Smooth muscle cell (in vitro differentiated cells): ENCODE results near the gene RTL10. TPM values are rescaled to one million over a fixed set of nuclear protein-coding genes. Genes with fewer than 3 reads are reported as not detected.

Source experiments
- DNase-seq: peaks from one replicate; lab custom pipeline; 2025; ENCODE audit not compliant: unreplicated experiment; lab: John Stamatoyannopoulos, UW
- H2AFZ ChIP-seq: fragments of 200-600 bp; sonication (generic); 2 replicates; pipeline ENCODE4 v1.6.0; 2016; ENCODE audit warnings: antibody characterized with exemption, low read depth, mild to moderate bottlenecking
- H3F3A ChIP-seq: fragments of 200-600 bp; sonication (generic); 2 replicates; pipeline ENCODE4 v1.6.0; 2017; ENCODE audit warnings: antibody characterized with exemption, low read depth
- H3K27ac ChIP-seq: fragments of 200-600 bp; sonication (generic); 2 replicates; pipeline ENCODE4 v1.5.1; 2016; ENCODE audit warnings: low read depth, mild to moderate bottlenecking
- H3K27me3 ChIP-seq: fragments of 200-600 bp; sonication (generic); 2 replicates; pipeline ENCODE4 v1.6.1; 2016; ENCODE audit warnings: low read depth, mild to moderate bottlenecking
- H3K36me3 ChIP-seq: fragments of 200-600 bp; sonication (generic); 2 replicates; pipeline ENCODE4 v1.5.1; 2016; ENCODE audit warnings: low read depth
- H3K4me1 ChIP-seq: fragments of 200-600 bp; sonication (generic); 2 replicates; pipeline ENCODE4 v1.5.1; 2016; ENCODE audit warnings: low read depth
- H3K4me2 ChIP-seq: fragments of 200-600 bp; sonication (generic); 2 replicates; pipeline ENCODE4 v1.6.0; 2016; ENCODE audit warnings: mild to moderate bottlenecking
- H3K4me3 ChIP-seq: fragments of 200-600 bp; sonication (generic); 2 replicates; pipeline ENCODE4 v1.5.1; 2016; ENCODE audit warnings: mild to moderate bottlenecking
- H3K79me2 ChIP-seq: fragments of 200-600 bp; sonication (generic); 2 replicates; pipeline ENCODE4 v1.6.0; 2016; ENCODE audit warnings: low read depth, mild to moderate bottlenecking
- H3K9ac ChIP-seq: fragments of 200-600 bp; sonication (generic); 2 replicates; pipeline ENCODE4 v1.6.0; 2016; ENCODE audit warnings: low read depth
- H3K9me3 ChIP-seq: fragments of 200-600 bp; sonication (generic); replicated peaks from 2 replicates; pipeline ENCODE4 v1.5.1; 2016; ENCODE audit warnings: low read depth
- H4K20me1 ChIP-seq: fragments of 200-600 bp; sonication (generic); 2 replicates; pipeline ENCODE4 v1.6.0; 2016; ENCODE audit warnings: low read depth
- WGBS: methylation state at CpG from one replicate; pipeline ENCODE4 v1.1.7; 2016; ENCODE audit warnings: low lambda C conversion rate; 5-methylcytosine and 5-hydroxymethylcytosine counted together
- polyA plus RNA-seq: library from polyadenylated mRNA; unstranded; fragments of >200 nt; fragmentation: Nextera tagmentation; extraction: Ambion mirVana; gene quantifications from 2 replicates; pipeline ENCODE4 v1.2.1, GENCODE V29; 2016
- total RNA-seq: library from RNA; depleted of rRNA; stranded (reverse); fragments of >200 nt; gene quantifications from 2 replicates; pipeline ENCODE4 v1.2.3, GENCODE V29; 2014
- TF ChIP-seq, protein P1 (sequence below): fragments of 200-600 bp; sonication (generic); IDR thresholded peaks from 2 replicates; pipeline ENCODE4 v1.5.1; 2017; ENCODE audit warnings: borderline replicate concordance, mild to moderate bottlenecking, antibody characterized with exemption; ENCODE audit not compliant: insufficient read depth, poor library complexity, severe bottlenecking

The RTL10 gene
- total and polyA plus RNA-seq, 2 experiments from 2014 or later, result 3.8 to 7.5 TPM

DNA sequence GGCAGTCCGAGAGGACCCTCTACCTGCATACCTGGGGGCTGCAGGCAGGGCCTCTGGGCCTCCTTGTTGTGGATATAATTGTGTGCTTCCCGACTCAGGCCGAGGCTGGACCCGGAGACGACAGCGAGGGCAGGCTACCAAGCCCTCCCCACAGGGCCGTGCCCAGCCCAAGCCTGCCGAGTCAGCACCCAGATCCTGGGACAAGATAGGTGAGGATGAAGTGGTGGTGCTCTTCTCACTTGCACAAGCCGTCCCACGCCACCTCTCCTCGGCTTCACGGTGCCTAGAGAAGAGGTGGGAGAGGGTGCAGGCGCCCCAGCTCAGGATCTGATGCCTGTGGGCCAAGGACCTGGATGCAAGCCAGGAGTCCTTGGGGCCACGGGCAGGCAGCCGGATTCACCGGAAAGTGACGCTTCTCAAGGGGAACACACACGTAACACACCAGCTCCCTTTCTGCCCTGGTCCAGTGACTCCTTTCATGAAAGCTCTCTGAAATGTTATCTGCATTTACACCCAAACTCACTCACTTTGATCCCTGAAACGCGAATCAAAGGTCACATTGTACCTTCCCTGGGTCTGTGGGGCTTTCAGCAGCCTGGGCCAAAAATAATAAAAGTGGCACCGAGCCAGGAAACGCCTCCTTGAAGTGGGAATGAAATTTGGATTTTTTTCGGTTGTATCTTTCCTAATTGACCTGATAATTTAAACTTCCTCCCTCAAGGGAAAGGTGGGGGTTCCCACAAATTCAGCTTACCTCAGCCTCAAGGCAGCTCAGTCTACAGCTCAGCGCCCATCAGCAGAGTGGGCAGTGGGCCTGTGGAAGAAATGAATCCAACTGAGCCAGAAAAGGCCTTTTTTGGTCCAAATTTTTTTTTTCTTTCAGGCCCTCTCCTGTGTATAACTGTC, 1.1 kb upstream of the RTL10 start:
- 44% methylated on average over 24 of the region's 24 CpGs for WGBS
- no peak for DNase-seq

DNA sequence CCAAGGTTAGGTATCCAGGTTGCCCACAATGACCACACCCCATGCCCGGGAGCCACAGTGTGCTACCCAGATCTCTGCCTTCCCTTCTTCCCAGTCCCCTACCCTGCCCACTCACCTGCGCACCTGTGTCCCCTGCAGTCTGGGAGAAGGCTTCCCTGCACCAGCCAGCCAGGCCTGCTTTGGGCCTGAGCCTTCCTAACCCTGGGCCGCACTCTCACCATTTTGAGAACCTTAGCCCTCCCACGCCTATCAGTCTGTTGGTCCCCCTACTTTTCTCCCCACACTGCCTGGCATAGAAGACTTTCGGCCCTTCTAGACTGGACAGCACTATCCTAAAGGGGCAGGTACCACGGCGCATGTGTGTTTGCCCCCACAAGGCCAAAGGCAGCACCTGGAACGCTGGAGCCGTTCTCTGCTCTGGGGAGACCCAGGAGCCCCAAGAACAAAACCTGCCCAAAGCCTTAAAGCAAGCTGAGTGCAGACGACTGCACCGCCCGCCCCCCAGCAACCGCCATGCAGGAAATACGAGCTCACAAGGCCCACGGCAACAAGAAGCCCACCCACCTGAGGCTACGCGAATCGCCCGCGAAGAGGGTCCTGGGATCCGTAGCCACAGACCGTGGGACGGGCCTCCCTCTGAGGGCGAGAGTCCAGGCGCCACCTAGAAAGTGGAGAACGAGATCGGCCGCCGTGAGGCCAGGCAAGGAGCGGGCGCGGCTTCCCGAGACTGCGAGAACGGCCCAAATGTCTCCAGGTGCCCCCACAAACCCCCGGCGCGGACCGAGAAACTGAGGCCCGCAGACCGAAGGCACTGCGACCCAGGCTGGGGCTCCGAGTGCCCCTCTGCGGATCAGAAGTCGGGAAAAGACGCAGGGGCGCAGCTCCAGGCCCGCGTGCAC, 546 bp downstream of the RTL10 start:
- Histone ChIP-seq H3K36me3 (no peaks in the 10 kb centered on the region), H3K27ac (peak overlapping the region; percentile 46), H3F3A (no peaks in the 10 kb centered on the region), H3K9ac (peak overlapping the region; percentile 75), H2AFZ (peak overlapping the region; percentile 44), H4K20me1 (peaks cover 28% of the 10 kb centered on the region), H3K4me3 (peak overlapping the region; percentile 88), H3K4me2 (peak overlapping the region; percentile 90), H3K9me3 (no peaks in the 10 kb centered on the region), H3K79me2 (peaks cover 31% of the 10 kb centered on the region), H3K4me1 (peaks cover 16% of the 10 kb centered on the region), H3K27me3 (no peaks in the 10 kb centered on the region)
- WGBS, result 4% methylated on average over 46 of the region's 49 CpGs
- DNase-seq, result no peak
- TF ChIP-seq, protein P1, sequence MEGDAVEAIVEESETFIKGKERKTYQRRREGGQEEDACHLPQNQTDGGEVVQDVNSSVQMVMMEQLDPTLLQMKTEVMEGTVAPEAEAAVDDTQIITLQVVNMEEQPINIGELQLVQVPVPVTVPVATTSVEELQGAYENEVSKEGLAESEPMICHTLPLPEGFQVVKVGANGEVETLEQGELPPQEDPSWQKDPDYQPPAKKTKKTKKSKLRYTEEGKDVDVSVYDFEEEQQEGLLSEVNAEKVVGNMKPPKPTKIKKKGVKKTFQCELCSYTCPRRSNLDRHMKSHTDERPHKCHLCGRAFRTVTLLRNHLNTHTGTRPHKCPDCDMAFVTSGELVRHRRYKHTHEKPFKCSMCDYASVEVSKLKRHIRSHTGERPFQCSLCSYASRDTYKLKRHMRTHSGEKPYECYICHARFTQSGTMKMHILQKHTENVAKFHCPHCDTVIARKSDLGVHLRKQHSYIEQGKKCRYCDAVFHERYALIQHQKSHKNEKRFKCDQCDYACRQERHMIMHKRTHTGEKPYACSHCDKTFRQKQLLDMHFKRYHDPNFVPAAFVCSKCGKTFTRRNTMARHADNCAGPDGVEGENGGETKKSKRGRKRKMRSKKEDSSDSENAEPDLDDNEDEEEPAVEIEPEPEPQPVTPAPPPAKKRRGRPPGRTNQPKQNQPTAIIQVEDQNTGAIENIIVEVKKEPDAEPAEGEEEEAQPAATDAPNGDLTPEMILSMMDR, result no peak

More for the DNA sequence above, 1.1 kb upstream of the RTL10 start:
- H3K27ac ChIP-seq, result peak overlapping the region; percentile 36
- no peaks in the 10 kb centered on the region for H3K9me3 ChIP-seq
- TF ChIP-seq, protein P1, result no peak
- peaks cover 31% of the 10 kb centered on the region for H3K79me2 ChIP-seq
- no peaks in the 10 kb centered on the region for H3F3A ChIP-seq
- H3K27me3 ChIP-seq, result no peaks in the 10 kb centered on the region
- no peaks in the 10 kb centered on the region for H3K36me3 ChIP-seq
- H3K4me2 ChIP-seq, result peak overlapping the region; percentile 90
- peak overlapping the region; percentile 50 for H3K9ac ChIP-seq
- H3K4me1 ChIP-seq, result peaks cover 16% of the 10 kb centered on the region
- H4K20me1 ChIP-seq, result peaks cover 28% of the 10 kb centered on the region
- H3K4me3 ChIP-seq, result peak overlapping the region; percentile 88
- H2AFZ ChIP-seq, result peak overlapping the region; percentile 96

DNA sequence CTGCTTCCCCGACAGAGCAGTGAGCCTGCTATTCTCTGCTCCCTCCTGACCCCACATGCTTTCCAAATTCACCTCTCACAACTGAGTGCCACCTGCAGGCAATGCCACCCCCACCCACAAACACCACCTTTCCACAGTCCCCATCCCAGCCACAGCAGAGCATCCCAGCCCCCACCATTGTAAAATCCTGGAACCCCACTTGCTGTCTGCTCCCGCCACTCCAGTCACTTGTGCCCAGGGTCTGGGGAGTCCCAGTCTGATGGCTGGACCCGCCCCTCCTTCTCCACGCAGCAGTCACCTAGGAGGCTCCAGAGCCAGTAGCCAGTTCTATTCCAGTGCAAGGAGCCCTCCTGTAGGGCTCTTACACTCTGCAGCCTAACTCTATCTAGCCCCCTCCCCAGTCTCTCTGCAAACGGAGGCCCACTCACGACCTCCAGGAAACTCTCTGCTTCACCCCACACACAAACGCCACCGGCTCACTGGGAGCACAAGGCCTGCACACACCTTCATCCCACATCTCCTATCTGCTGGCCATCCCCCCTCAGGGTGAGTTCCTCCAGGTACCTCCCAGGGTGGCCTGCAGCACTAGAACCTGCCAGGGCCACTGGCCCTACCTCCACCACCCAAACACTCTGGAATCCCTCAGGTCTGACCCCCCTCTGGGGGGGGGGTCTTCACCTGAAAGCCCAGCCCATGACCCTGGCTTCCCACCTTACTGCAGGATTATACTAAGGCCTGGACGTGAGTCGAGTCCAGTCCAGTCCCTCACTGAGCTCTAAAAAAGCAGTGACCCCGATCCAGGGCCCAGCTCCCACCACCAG, 1.4 kb downstream of the RTL10 start:
- Histone ChIP-seq H3K4me3 (peak overlapping the region; percentile 88), H3F3A (no peaks in the 10 kb centered on the region), H4K20me1 (peaks cover 33% of the 10 kb centered on the region), H3K79me2 (peaks cover 31% of the 10 kb centered on the region), H3K9ac (no peak overlapping the region), H3K36me3 (no peaks in the 10 kb centered on the region), H3K4me1 (peaks cover 16% of the 10 kb centered on the region), H2AFZ (no peak overlapping the region), H3K9me3 (no peaks in the 10 kb centered on the region), H3K27ac (no peak overlapping the region), H3K27me3 (no peaks in the 10 kb centered on the region), H3K4me2 (peak overlapping the region; percentile 90)
- TF ChIP-seq, protein P1, result no peak
- 67% methylated on average over 11 of the region's 11 CpGs for WGBS
- DNase-seq, result no peak
